ENCODE results near the gene AP3B1. TPM values are rescaled to one million over a fixed set of nuclear protein-coding genes. Genes with fewer than 3 reads are reported as not detected.
A peak's percentile ranks its signal among the peaks of the same experiment; 100 is the strongest.

The AP3B1 gene
- total and polyA plus RNA-seq, 4 donors, result 26.4 to 50.4 (median 33.3) TPM

DNA sequence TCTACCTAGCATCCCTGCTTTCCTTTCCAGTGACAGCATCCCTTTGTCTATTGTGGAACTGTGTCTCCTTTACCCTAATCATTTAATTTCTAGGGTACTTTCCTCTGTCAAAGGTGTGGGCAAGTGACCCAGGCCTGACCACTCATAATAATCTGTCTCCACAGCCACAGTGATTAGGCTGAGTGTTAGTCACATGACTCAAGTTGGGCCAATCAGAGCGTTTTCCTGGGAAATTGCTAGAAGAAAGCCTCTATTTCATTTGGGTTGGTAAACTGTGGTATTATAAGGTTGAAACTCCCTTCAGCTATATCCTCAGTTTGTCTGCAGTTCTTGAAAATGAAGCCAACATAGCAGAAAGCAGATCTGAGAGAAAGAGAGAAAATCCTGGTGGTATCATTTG, 14.2 kb upstream of the AP3B1 start:
- Histone ChIP-seq H3K9ac (ENCODE audit: insufficient read depth in 1 of 2, low read length in 2 of 2) (no peak overlapping the region), H3K27ac (ENCODE audit: low read depth in 1 of 2, low read length in 1 of 2) (no peak overlapping the region), H3K4me3 (no peak overlapping the region), H3K4me1 (ENCODE audit: control insufficient read depth in 5 of 5, insufficient read depth in 5 of 5, low read length in 5 of 5) (no peaks in the 10 kb centered on the region), H3K9me3 (ENCODE audit: control insufficient read depth in 4 of 4, insufficient read depth in 3 of 4, low read length in 3 of 4) (no peaks in the 10 kb centered on the region), H3K36me3 (ENCODE audit: control insufficient read depth in 4 of 4, insufficient read depth in 4 of 4, low read length in 4 of 4) (no peaks in the 10 kb centered on the region), H3K27me3 (ENCODE audit: control insufficient read depth in 3 of 3, insufficient read depth in 3 of 3, low read length in 2 of 3) (peaks cover 0 to 3% (median 0%) of the 10 kb centered on the region in 3 donors)
- DNase-seq (no peak), ATAC-seq (ENCODE audit: insufficient read depth, low FRiP score) (no peak)
- TF ChIP-seq, protein P1, sequence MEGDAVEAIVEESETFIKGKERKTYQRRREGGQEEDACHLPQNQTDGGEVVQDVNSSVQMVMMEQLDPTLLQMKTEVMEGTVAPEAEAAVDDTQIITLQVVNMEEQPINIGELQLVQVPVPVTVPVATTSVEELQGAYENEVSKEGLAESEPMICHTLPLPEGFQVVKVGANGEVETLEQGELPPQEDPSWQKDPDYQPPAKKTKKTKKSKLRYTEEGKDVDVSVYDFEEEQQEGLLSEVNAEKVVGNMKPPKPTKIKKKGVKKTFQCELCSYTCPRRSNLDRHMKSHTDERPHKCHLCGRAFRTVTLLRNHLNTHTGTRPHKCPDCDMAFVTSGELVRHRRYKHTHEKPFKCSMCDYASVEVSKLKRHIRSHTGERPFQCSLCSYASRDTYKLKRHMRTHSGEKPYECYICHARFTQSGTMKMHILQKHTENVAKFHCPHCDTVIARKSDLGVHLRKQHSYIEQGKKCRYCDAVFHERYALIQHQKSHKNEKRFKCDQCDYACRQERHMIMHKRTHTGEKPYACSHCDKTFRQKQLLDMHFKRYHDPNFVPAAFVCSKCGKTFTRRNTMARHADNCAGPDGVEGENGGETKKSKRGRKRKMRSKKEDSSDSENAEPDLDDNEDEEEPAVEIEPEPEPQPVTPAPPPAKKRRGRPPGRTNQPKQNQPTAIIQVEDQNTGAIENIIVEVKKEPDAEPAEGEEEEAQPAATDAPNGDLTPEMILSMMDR (IDR thresholded peaks at IDR 0.05; ENCODE audit: control extremely low read depth, extremely low read depth), result no peak
- 94 to 97% methylated on average over 1 of the region's 1 CpG for WGBS, 2 donors

- ATAC-seq (ENCODE audit: insufficient read depth, low FRiP score), result no peak
- Histone ChIP-seq H3K27ac (ENCODE audit: low read depth in 1 of 2, low read length in 1 of 2) (no peak overlapping the region), H3K4me3 (no peak overlapping the region), H3K9me3 (ENCODE audit: control insufficient read depth in 4 of 4, insufficient read depth in 3 of 4, low read length in 3 of 4) (no peaks in the 10 kb centered on the region), H3K4me1 (ENCODE audit: control insufficient read depth in 5 of 5, insufficient read depth in 5 of 5, low read length in 5 of 5) (peaks cover 0 to 4% (median 2%) of the 10 kb centered on the region in 5 donors), H3K36me3 (ENCODE audit: control insufficient read depth in 4 of 4, insufficient read depth in 4 of 4, low read length in 4 of 4) (no peaks in the 10 kb centered on the region), H3K9ac (ENCODE audit: insufficient read depth in 1 of 2, low read length in 2 of 2) (no peak overlapping the region), H3K27me3 (ENCODE audit: control insufficient read depth in 3 of 3, insufficient read depth in 3 of 3, low read length in 2 of 3) (peaks cover 0 to 16% (median 7%) of the 10 kb centered on the region in 3 donors)
- DNase-seq, result peak in 2 of 3 donors; percentile 19 to 20
- 50 to 55% methylated on average over 2 of the region's 2 CpGs for WGBS, 2 donors
- TF ChIP-seq, protein P1 (IDR thresholded peaks at IDR 0.05; ENCODE audit: control extremely low read depth, extremely low read depth), result no peak
These were observed 6.1 kb upstream of the AP3B1 start for GRCh38 chr5:78300464-78301045.

GRCh38 chr5:78295035-78295961, 800 bp upstream of the AP3B1 start:
- 1 to 3% methylated on average over 46 of the region's 46 CpGs for WGBS, 2 donors
- Histone ChIP-seq H3K9me3 (ENCODE audit: control insufficient read depth in 4 of 4, insufficient read depth in 3 of 4, low read length in 3 of 4) (no peaks in the 10 kb centered on the region), H3K9ac (ENCODE audit: insufficient read depth in 1 of 2, low read length in 2 of 2) (peak overlapping the region in 1 of 2 donors; percentile 93), H3K27ac (ENCODE audit: low read depth in 1 of 2, low read length in 1 of 2) (peak overlapping the region; percentile 49 to 96), H3K36me3 (ENCODE audit: control insufficient read depth in 4 of 4, insufficient read depth in 4 of 4, low read length in 4 of 4) (no peaks in the 10 kb centered on the region), H3K27me3 (ENCODE audit: control insufficient read depth in 3 of 3, insufficient read depth in 3 of 3, low read length in 2 of 3) (peaks cover 0 to 17% (median 7%) of the 10 kb centered on the region in 3 donors), H3K4me3 (peak overlapping the region; percentile 53), H3K4me1 (ENCODE audit: control insufficient read depth in 5 of 5, insufficient read depth in 5 of 5, low read length in 5 of 5) (peaks cover 0 to 13% (median 6%) of the 10 kb centered on the region in 5 donors)
- TF ChIP-seq, protein P1 (IDR thresholded peaks at IDR 0.05; ENCODE audit: control extremely low read depth, extremely low read depth), result no peak
- ATAC-seq (ENCODE audit: insufficient read depth, low FRiP score), result peak; percentile 8
- DNase-seq, result peak; percentile 19 to 35 (median 28)
